PC-3 (cell line): ENCODE measurements around the gene EMSY. TPM values are rescaled to one million over a fixed set of nuclear protein-coding genes. Genes with fewer than 3 reads are reported as not detected.
A peak's percentile ranks its signal among the peaks of the same experiment; 100 is the strongest.
"Not testable (repeated sequence)": the region's sequence is repeated elsewhere in the genome, so short reads cannot be mapped to it uniquely, and the experiment has no call there.

Experiments
- ATAC-seq: fragments of 200-7000 bp; cut with Tn5 transposase; 2 replicates; pipeline ENCODE4 v1.9.1; 2020; ENCODE audit warnings: mild to moderate bottlenecking, moderate library complexity
- BruUV-seq: library from RNA; stranded (reverse); fragments of 400-500 nt; replicated peaks from 2 replicates; lab custom pipeline; 2021; lab: Mats Ljungman, UMichigan
- CTCF ChIA-PET: fragments of 300-600 bp; sonication (Branson Sonifier 250); formaldehyde crosslinking; loops from one replicate; lab custom pipeline; 2022; ENCODE audit warnings: antibody characterized with exemption; lab: Charles Lee
- POLR2A ChIA-PET: fragments of 300-600 bp; sonication (Branson Sonifier 250); formaldehyde crosslinking; loops from one replicate; lab custom pipeline; 2022; ENCODE audit warnings: antibody characterized with exemption; ENCODE audit not compliant: unreplicated experiment; lab: Charles Lee
- DNase-seq: peaks from one replicate; pipeline ENCODE4 v3.0.0-alpha.2; 2015
- H2AFZ ChIP-seq: fragments of 300-600 bp; sonication (generic); 2 replicates; pipeline ENCODE4 v1.6.0; 2016; ENCODE audit warnings: antibody characterized with exemption, low read length
- H3F3A ChIP-seq: fragments of 300-600 bp; sonication (generic); one replicate; pipeline ENCODE4 v1.6.0; 2017; ENCODE audit warnings: antibody characterized with exemption, low read length, control low read depth, mild to moderate bottlenecking; ENCODE audit not compliant: unreplicated experiment
- H3K27ac ChIP-seq: fragments of 300-600 bp; sonication (generic); 2 replicates; pipeline ENCODE4 v1.5.1; 2016; ENCODE audit warnings: mild to moderate bottlenecking, low read length
- H3K27me3 ChIP-seq: fragments of 300-600 bp; sonication (generic); 2 replicates; pipeline ENCODE4 v1.6.1; 2016; ENCODE audit warnings: low read length, mixed read lengths
- H3K36me3 ChIP-seq: fragments of 300-600 bp; sonication (generic); 2 replicates; pipeline ENCODE4 v1.6.1; 2016; ENCODE audit warnings: low read depth, mixed run types, low read length, mixed read lengths
- H3K4me1 ChIP-seq: fragments of 300-600 bp; sonication (generic); 2 replicates; pipeline ENCODE4 v1.5.1; 2016; ENCODE audit warnings: low read length; ENCODE audit not compliant: insufficient read depth
- H3K4me2 ChIP-seq: fragments of 300-600 bp; sonication (generic); 2 replicates; pipeline ENCODE4 v1.6.0; 2016; ENCODE audit warnings: low read length
- H3K4me3 ChIP-seq: fragments of 300-600 bp; sonication (generic); 2 replicates; pipeline ENCODE4 v1.5.1; 2016; ENCODE audit warnings: mild to moderate bottlenecking, low read length, mixed read lengths
- H3K79me2 ChIP-seq: fragments of 300-600 bp; sonication (generic); 2 replicates; pipeline ENCODE4 v1.6.1; 2017; ENCODE audit warnings: low read length, mixed read lengths
- H3K9ac ChIP-seq: fragments of 300-600 bp; sonication (generic); 2 replicates; pipeline ENCODE4 v1.6.0; 2016; ENCODE audit warnings: mild to moderate bottlenecking, low read length
- H3K9me2 ChIP-seq: fragments of 300-600 bp; sonication (generic); replicated peaks from 2 replicates; pipeline ENCODE4 v1.6.1; 2016; ENCODE audit warnings: mixed run types, low read length, mixed read lengths
- H3K9me3 ChIP-seq: fragments of 300-600 bp; sonication (generic); 2 replicates; pipeline ENCODE4 v1.6.1; 2016; ENCODE audit warnings: low read length, mixed read lengths
- H4K20me1 ChIP-seq: fragments of 300-600 bp; sonication (generic); 2 replicates; pipeline ENCODE4 v1.6.1; 2016; ENCODE audit warnings: low read length, mixed read lengths
- CTCF ChIP-seq: fragments of 300-600 bp; sonication (generic); conservative IDR thresholded peaks from 2 replicates; pipeline ENCODE4 v1.5.1; 2017; ENCODE audit warnings: antibody characterized with exemption, low read depth, mild to moderate bottlenecking, low read length
- EZH2 ChIP-seq: fragments of 300-600 bp; sonication (generic); IDR thresholded peaks from one replicate; pipeline ENCODE4 v1.6.1; 2017; ENCODE audit warnings: antibody characterized with exemption, mild to moderate bottlenecking, low read length; ENCODE audit not compliant: unreplicated experiment
- EZH2phosphoT487 ChIP-seq: fragments of 300-600 bp; sonication (generic); IDR thresholded peaks from 2 replicates; pipeline ENCODE4 v1.6.1; 2018; ENCODE audit warnings: mild to moderate bottlenecking, antibody characterized with exemption, low read length, borderline replicate concordance
- intact Hi-C: fragments of 100-400 bp; cut with micrococcal nuclease; formaldehyde crosslinking; loops from 2 replicates; pipeline ENCODE4 v1.9.0; 2023
- total RNA-seq: library from RNA; depleted of rRNA; stranded (reverse); fragments of >200 nt; gene quantifications from 2 replicates; pipeline ENCODE4 v1.2.3, GENCODE V29; 2014

The EMSY gene
- total RNA-seq, 1 experiment from 2014 or later: 51.1 TPM

GRCh38 chr11:76592025-76592914 lies 147.5 kb downstream of the EMSY start:
- Histone ChIP-seq H2AFZ (no peak overlapping the region), H3K36me3 (no peaks in the 10 kb centered on the region), H3K27ac (peak overlapping the region; percentile 28), H3K79me2 (no peaks in the 10 kb centered on the region), H3F3A (no peaks in the 10 kb centered on the region), H3K27me3 (no peaks in the 10 kb centered on the region), H3K9ac (peak overlapping the region; percentile 17; the same call in 1 of the 2 replicates), H3K9me3 (no peaks in the 10 kb centered on the region), H4K20me1 (no peaks in the 10 kb centered on the region), H3K4me3 (no peak overlapping the region), H3K9me2 (no peaks in the 10 kb centered on the region), H3K4me2 (no peak overlapping the region), H3K4me1 (peaks cover 10% of the 10 kb centered on the region; the same call in 1 of the 2 replicates)
- no TSS peak for BruUV-seq
- CTCF ChIA-PET: no interaction called here
- intact Hi-C loops: no loop called here
- POLR2A ChIA-PET: no interaction called here
- ATAC-seq (no peak), DNase-seq (no peak)
- no peak for TF ChIP-seq EZH2phosphoT487
- no peak for TF ChIP-seq EZH2
- TF ChIP-seq CTCF: no peak

- Histone ChIP-seq H3K27ac (peak overlapping the region; percentile 28), H3F3A (no peaks in the 10 kb centered on the region), H3K9me2 (no peaks in the 10 kb centered on the region), H4K20me1 (no peaks in the 10 kb centered on the region), H3K4me1 (peaks cover 10% of the 10 kb centered on the region; the same call in 1 of the 2 replicates), H3K27me3 (no peaks in the 10 kb centered on the region), H3K9ac (peak overlapping the region; percentile 17; the same call in 1 of the 2 replicates), H3K79me2 (no peaks in the 10 kb centered on the region), H2AFZ (no peak overlapping the region), H3K36me3 (no peaks in the 10 kb centered on the region), H3K4me2 (no peak overlapping the region), H3K4me3 (no peak overlapping the region), H3K9me3 (no peaks in the 10 kb centered on the region)
- intact Hi-C loops: no loop called here
- no peak for TF ChIP-seq CTCF
- no peak for TF ChIP-seq EZH2phosphoT487
- no peak for TF ChIP-seq EZH2
- ChIA-PET CTCF (interaction anchor here (0.5 kb wide), 1 partner anchor 20 kb away, joined by 10 read pairs; no protein-coding TSS in a partner anchor), POLR2A (no interaction called here)
- ATAC-seq: peak; percentile 49
- DNase-seq: peak; percentile 60
- no TSS peak for BruUV-seq
Measured at GRCh38 chr11:76592961-76593360, 148.1 kb downstream of the EMSY start.

- H3K4me2 ChIP-seq, H3K9ac ChIP-seq, ATAC-seq, H3K9me2 ChIP-seq, H3K4me3 ChIP-seq, H3K4me1 ChIP-seq, H3K27ac ChIP-seq, intact Hi-C loops, H3K79me2 ChIP-seq, CTCF ChIA-PET, H2AFZ ChIP-seq, H3F3A ChIP-seq, BruUV-seq, H4K20me1 ChIP-seq, H3K36me3 ChIP-seq, POLR2A ChIA-PET, H3K27me3 ChIP-seq, H3K9me3 ChIP-seq, DNase-seq: not testable (repeated sequence)
Measured at GRCh38 chr11:76595091-76595490, 150.3 kb downstream of the EMSY start.
